ENCODE results near the gene RPL23. TPM values are rescaled to one million over a fixed set of nuclear protein-coding genes. Genes with fewer than 3 reads are reported as not detected.
A peak's percentile ranks its signal among the peaks of the same experiment; 100 is the strongest.

RPL23 gene
- total and polyA plus RNA-seq, 10 of the 15 experiments (the other 5 are each of a cell fraction or from before 2014, with no cell fraction given), result 2,200 to 4,821 (median 3,043) TPM

DNA sequence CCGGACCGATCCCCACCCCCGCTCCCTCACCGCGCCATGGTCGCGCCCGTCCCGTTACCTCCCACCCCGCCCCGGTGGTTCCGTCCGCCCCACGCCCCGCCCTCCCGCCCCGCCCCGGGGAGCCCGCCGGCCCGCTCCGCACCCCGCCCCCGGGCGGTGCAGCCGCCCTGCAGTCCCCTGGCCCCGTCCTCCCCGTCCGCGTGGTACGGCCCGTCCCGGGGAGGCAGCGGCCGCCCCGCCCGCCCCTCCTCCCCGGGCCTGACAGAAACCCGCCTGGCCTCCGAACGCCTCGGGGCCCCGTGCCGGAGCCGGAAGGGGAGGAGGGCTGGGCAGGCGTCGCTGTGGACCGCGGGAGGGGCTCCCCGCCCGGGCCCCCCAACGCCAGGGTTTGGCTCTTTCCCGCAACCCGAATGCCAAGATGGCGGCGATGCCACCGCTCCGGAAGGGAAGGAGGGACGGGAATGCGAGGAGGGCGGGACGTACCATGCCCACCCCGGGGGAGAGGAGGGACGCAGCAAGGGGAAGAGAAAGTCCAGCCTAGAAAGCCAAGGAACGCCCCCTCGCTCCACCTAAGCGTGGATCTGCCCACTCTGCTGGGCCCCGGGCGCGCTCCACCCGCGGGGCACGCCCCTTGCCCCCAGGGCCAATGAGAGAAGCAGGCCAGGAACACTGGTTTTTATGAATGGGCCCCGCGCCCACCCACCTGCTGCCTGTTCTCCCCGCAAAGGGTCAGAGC is 53.9 kb downstream of the RPL23 start, which contains the start of gene PIP4K2B:
Gene PIP4K2B, minus strand, starts transcription at position 56 of the 736 bp plus-strand sequence. CDS start 132 bp downstream, outside the sequence.
- FAIRE-seq (no peak), DNase-seq (ENCODE audit: low read depth, low spot score) (peak; percentile 91), ATAC-seq (peak; percentile 92)
- Histone ChIP-seq H3K36me3 (ENCODE audit: control insufficient read depth in 2 of 2, insufficient read depth in 2 of 2, low read length in 1 of 2) (peaks cover 7 to 8% of the 10 kb centered on the region in 2 experiments), H3K4me3 (peak within 1 kb of the TSS; percentile 85), H3K4me1 (ENCODE audit: control insufficient read depth, insufficient read depth, low read length) (peaks cover 11% of the 10 kb centered on the region), H4K20me1 (ENCODE audit: control insufficient read depth, insufficient read depth) (no peaks in the 10 kb centered on the region), H3K27me3 (replicated peaks in 1 of 2; ENCODE audit: control insufficient read depth in 2 of 2, insufficient read depth in 2 of 2, low read length in 1 of 2) (no peaks in the 10 kb centered on the region), H3K27ac (ENCODE audit: control insufficient read depth, insufficient read depth) (peak within 1 kb of the TSS; percentile 93), H2AFZ (ENCODE audit: control insufficient read depth, low read depth, low read length) (peak within 1 kb of the TSS; percentile 88), H3K9ac (ENCODE audit: control insufficient read depth, insufficient read depth, low read length) (peak within 1 kb of the TSS; percentile 89), H3K9me3 (replicated peaks; ENCODE audit: control insufficient read depth, insufficient read depth, low read length) (no peaks in the 10 kb centered on the region), H3K4me2 (ENCODE audit: control insufficient read depth, insufficient read depth) (peak within 1 kb of the TSS; percentile 88), H3K79me2 (ENCODE audit: control insufficient read depth, insufficient read depth, low read length) (peaks cover 33% of the 10 kb centered on the region)
- BruUV-seq (replicated peaks), result no TSS peak
- ChIA-PET CTCF (interaction anchor here (1.9 kb wide), 1 partner anchor 69 kb away, joined by 4 read pairs; no protein-coding TSS in a partner anchor), RAD21 (ENCODE audit: unreplicated experiment) (interaction anchor here (0.7 to 1.0 kb wide), 5 partner anchors 53 to 72 kb away, joined by 3 to 5 read pairs (median 3); partner anchors contain the start of genes LASP1 and RPL23), POLR2A (interaction anchor here (2.4 kb wide), 1 partner anchor 69 kb away, joined by 7 read pairs; no protein-coding TSS in a partner anchor), SMC1A (ENCODE audit: uncharacterized antibody, unreplicated experiment) (interaction anchor here (2.0 kb wide), 1 partner anchor 68 kb away, joined by 7 read pairs; no protein-coding TSS in a partner anchor)
- in situ Hi-C loops (cut with MboI), result no loop called here
- intact Hi-C loops (cut with micrococcal nuclease; ENCODE audit: unreplicated experiment), result loop anchor here (2.0 to 10.0 kb wide), 3 partner anchors 47 to 353 kb away; partner anchors contain the start of genes EPOP, PLXDC1 and PSMB3
- 2% methylated on average over 35 of the region's 76 CpGs for WGBS (ENCODE audit: insufficient coverage, insufficient replicate concordance, low lambda C conversion rate, missing lambda C conversion rate)
- TF ChIP-seq NR2F1 (conservative IDR thresholded peaks at IDR 0.05) (peak; percentile 77), BMI1 (IDR thresholded peaks at IDR 0.05; ENCODE audit: borderline replicate concordance) (no peak), PML (IDR thresholded peaks at IDR 0.05; ENCODE audit: low read length) (peak; percentile 78), SUZ12 (IDR thresholded peaks at IDR 0.05; ENCODE audit: unreplicated experiment) (no peak), TCF12 (IDR thresholded peaks at IDR 0.05; ENCODE audit: low read depth, low read length) (0 out of 2 replicates have a peak, but pooled peaks have one; percentile 7), POLR2AphosphoS2 (IDR thresholded peaks at IDR 0.05; ENCODE audit: low read depth, low read length) (peak; percentile 92), BHLHE40 (IDR thresholded peaks at IDR 0.05; ENCODE audit: borderline replicate concordance in 1 of 2, low read depth in 2 of 2, low read length in 1 of 2) (peak; percentile 92 to 94), ZNF274 (IDR thresholded peaks at IDR 0.05; ENCODE audit: insufficient read depth, insufficient read length) (no peak), CHD4 (IDR thresholded peaks at IDR 0.05) (no peak), LARP7 (IDR thresholded peaks at IDR 0.05) (0 out of 2 replicates have a peak, but pooled peaks have one; percentile 14), IKZF1 (conservative IDR thresholded peaks at IDR 0.05) (peak; percentile 97), TCF7 (IDR thresholded peaks at IDR 0.05; ENCODE audit: borderline replicate concordance) (no peak), CREM (IDR thresholded peaks at IDR 0.05; ENCODE audit: low read depth) (peak; percentile 45; the same call in 1 of the 2 replicates), TCF3 (IDR thresholded peaks at IDR 0.05; ENCODE audit: borderline replicate concordance, insufficient read depth, low read depth, low read length) (no peak), POLR2A (IDR thresholded peaks at IDR 0.05; ENCODE audit: low read depth, low read length) (peak; percentile 88), ZZZ3 (IDR thresholded peaks at IDR 0.05; ENCODE audit: control insufficient read depth, insufficient read length, low read depth) (no peak), JUNB (IDR thresholded peaks at IDR 0.05) (no peak), SMAD5 (IDR thresholded peaks at IDR 0.05; ENCODE audit: low read depth) (no peak; the same call in 1 of the 2 replicates), YY1 (IDR thresholded peaks at IDR 0.05; ENCODE audit: low read depth, low read length) (peak; percentile 97), RFX5 (IDR thresholded peaks at IDR 0.05; ENCODE audit: low read depth, low read length) (0 out of 2 replicates have a peak, but pooled peaks have one; percentile 36), DPF2 (IDR thresholded peaks at IDR 0.05) (peak; percentile 83)
- TF ChIP-seq, protein P1, sequence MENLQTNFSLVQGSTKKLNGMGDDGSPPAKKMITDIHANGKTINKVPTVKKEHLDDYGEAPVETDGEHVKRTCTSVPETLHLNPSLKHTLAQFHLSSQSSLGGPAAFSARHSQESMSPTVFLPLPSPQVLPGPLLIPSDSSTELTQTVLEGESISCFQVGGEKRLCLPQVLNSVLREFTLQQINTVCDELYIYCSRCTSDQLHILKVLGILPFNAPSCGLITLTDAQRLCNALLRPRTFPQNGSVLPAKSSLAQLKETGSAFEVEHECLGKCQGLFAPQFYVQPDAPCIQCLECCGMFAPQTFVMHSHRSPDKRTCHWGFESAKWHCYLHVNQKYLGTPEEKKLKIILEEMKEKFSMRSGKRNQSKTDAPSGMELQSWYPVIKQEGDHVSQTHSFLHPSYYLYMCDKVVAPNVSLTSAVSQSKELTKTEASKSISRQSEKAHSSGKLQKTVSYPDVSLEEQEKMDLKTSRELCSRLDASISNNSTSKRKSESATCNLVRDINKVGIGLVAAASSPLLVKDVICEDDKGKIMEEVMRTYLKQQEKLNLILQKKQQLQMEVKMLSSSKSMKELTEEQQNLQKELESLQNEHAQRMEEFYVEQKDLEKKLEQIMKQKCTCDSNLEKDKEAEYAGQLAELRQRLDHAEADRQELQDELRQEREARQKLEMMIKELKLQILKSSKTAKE (IDR thresholded peaks at IDR 0.05; ENCODE audit: low read depth, poor library complexity, severe bottlenecking), result no peak
- TF ChIP-seq, protein P2, sequence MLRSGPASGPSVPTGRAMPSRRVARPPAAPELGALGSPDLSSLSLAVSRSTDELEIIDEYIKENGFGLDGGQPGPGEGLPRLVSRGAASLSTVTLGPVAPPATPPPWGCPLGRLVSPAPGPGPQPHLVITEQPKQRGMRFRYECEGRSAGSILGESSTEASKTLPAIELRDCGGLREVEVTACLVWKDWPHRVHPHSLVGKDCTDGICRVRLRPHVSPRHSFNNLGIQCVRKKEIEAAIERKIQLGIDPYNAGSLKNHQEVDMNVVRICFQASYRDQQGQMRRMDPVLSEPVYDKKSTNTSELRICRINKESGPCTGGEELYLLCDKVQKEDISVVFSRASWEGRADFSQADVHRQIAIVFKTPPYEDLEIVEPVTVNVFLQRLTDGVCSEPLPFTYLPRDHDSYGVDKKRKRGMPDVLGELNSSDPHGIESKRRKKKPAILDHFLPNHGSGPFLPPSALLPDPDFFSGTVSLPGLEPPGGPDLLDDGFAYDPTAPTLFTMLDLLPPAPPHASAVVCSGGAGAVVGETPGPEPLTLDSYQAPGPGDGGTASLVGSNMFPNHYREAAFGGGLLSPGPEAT (IDR thresholded peaks at IDR 0.05; ENCODE audit: low read depth), result peak; percentile 88

Measured in GM12878 (cell line).